GM10847 (cell line): Measurements from ENCODE around the gene NCEH1.

Source experiments
- POLR2A ChIP-seq: IDR thresholded peaks from 2 replicates; pipeline ENCODE4 v1.6.1; 2011; ENCODE audit not compliant: insufficient read length; ENCODE audit errors: extremely low read depth

NCEH1 gene

GRCh38 chr3:172694573-172695246 lies 16.2 kb downstream of the NCEH1 start:
- no peak for TF ChIP-seq POLR2A

GRCh38 chr3:172692751-172693338 lies 18.0 kb downstream of the NCEH1 start:
- no peak for TF ChIP-seq POLR2A

GRCh38 chr3:172690936-172691335 lies 19.9 kb downstream of the NCEH1 start:
- no peak for TF ChIP-seq POLR2A

GRCh38 chr3:172688588-172688987 lies 22.3 kb downstream of the NCEH1 start:
- no peak for TF ChIP-seq POLR2A

GRCh38 chr3:172687501-172687900 lies 23.4 kb downstream of the NCEH1 start:
- TF ChIP-seq POLR2A, result no peak

GRCh38 chr3:172685331-172686214 lies 25.3 kb downstream of the NCEH1 start:
- TF ChIP-seq POLR2A, result no peak

GRCh38 chr3:172680684-172681083 lies 30.2 kb downstream of the NCEH1 start:
- TF ChIP-seq POLR2A, result no peak

GRCh38 chr3:172679599-172679998 lies 31.3 kb downstream of the NCEH1 start:
- TF ChIP-seq POLR2A, result no peak

GRCh38 chr3:172678068-172678467 lies 32.8 kb downstream of the NCEH1 start:
- TF ChIP-seq POLR2A, result no peak

GRCh38 chr3:172676196-172676922 lies 34.5 kb downstream of the NCEH1 start:
- no peak for TF ChIP-seq POLR2A

- TF ChIP-seq POLR2A, result no peak
Measured at GRCh38 chr3:172675441-172676193, 35.2 kb downstream of the NCEH1 start.

GRCh38 chr3:172673210-172673679 lies 37.6 kb downstream of the NCEH1 start:
- no peak for TF ChIP-seq POLR2A

GRCh38 chr3:172669021-172669420 lies 41.8 kb downstream of the NCEH1 start:
- no peak for TF ChIP-seq POLR2A

- TF ChIP-seq POLR2A, result no peak
Measured at GRCh38 chr3:172666873-172667694, 43.8 kb downstream of the NCEH1 start.
